ENCODE data around the gene SLC10A7. TPM values are rescaled to one million over a fixed set of nuclear protein-coding genes. Genes with fewer than 3 reads are reported as not detected.

SLC10A7 gene
- total RNA-seq, 4 donors from 2014 or later = 12.9 to 28.1 (median 19.5) TPM

- H3K4me3 ChIP-seq = no peak overlapping the region
- no peak for TF ChIP-seq POLR2A (IDR thresholded peaks at IDR 0.05)
- TF ChIP-seq CTCF (IDR thresholded peaks at IDR 0.05) = no peak
- DNase-seq = no peak
- no peaks in the 10 kb centered on the region for H3K4me1 ChIP-seq
- H3K9me3 ChIP-seq = no peaks in the 10 kb centered on the region
- no peaks in the 10 kb centered on the region for H3K27me3 ChIP-seq
- no peaks in the 10 kb centered on the region for H3K36me3 ChIP-seq
- no peak overlapping the region for H3K27ac ChIP-seq
Observed at GRCh38 chr4:146330392-146330791, 191.3 kb downstream of the SLC10A7 start.

GRCh38 chr4:146329050-146329716 is 192.6 kb downstream of the SLC10A7 start:
- Histone ChIP-seq H3K4me1 (no peaks in the 10 kb centered on the region), H3K4me3 (no peak overlapping the region), H3K27ac (no peak overlapping the region), H3K9me3 (no peaks in the 10 kb centered on the region), H3K36me3 (no peaks in the 10 kb centered on the region), H3K27me3 (no peaks in the 10 kb centered on the region)
- TF ChIP-seq POLR2A (IDR thresholded peaks at IDR 0.05) = no peak
- no peak for TF ChIP-seq CTCF (IDR thresholded peaks at IDR 0.05)
- no peak for DNase-seq

GRCh38 chr4:146327859-146328650 is 193.7 kb downstream of the SLC10A7 start:
- DNase-seq = no peak
- H3K36me3 ChIP-seq = no peaks in the 10 kb centered on the region
- TF ChIP-seq POLR2A (IDR thresholded peaks at IDR 0.05) (no peak), CTCF (IDR thresholded peaks at IDR 0.05) (no peak)
- H3K27me3 ChIP-seq = no peaks in the 10 kb centered on the region
- H3K4me3 ChIP-seq = no peak overlapping the region
- no peaks in the 10 kb centered on the region for H3K9me3 ChIP-seq
- H3K4me1 ChIP-seq = no peaks in the 10 kb centered on the region
- no peak overlapping the region for H3K27ac ChIP-seq

- H3K4me1 ChIP-seq = no peaks in the 10 kb centered on the region
- no peak for DNase-seq
- H3K4me3 ChIP-seq = no peak overlapping the region
- no peak overlapping the region for H3K27ac ChIP-seq
- H3K36me3 ChIP-seq = no peaks in the 10 kb centered on the region
- H3K9me3 ChIP-seq = no peaks in the 10 kb centered on the region
- TF ChIP-seq CTCF (IDR thresholded peaks at IDR 0.05) = no peak
- TF ChIP-seq POLR2A (IDR thresholded peaks at IDR 0.05) = no peak
- no peaks in the 10 kb centered on the region for H3K27me3 ChIP-seq
Observed at GRCh38 chr4:146318894-146319293, 202.8 kb downstream of the SLC10A7 start.

- Histone ChIP-seq H3K27ac (no peak overlapping the region), H3K4me1 (no peaks in the 10 kb centered on the region), H3K27me3 (no peaks in the 10 kb centered on the region), H3K4me3 (no peak overlapping the region), H3K36me3 (no peaks in the 10 kb centered on the region), H3K9me3 (no peaks in the 10 kb centered on the region)
- TF ChIP-seq POLR2A (IDR thresholded peaks at IDR 0.05) = no peak
- TF ChIP-seq CTCF (IDR thresholded peaks at IDR 0.05) = no peak
- DNase-seq = no peak
Observed at GRCh38 chr4:146317783-146318182, 204.0 kb downstream of the SLC10A7 start.
